GM12872 (cell line): ENCODE data around the gene ITGB2.
A peak's percentile ranks its signal among the peaks of the same experiment; 100 is the strongest.

Source experiments
- CTCF ChIP-seq: IDR thresholded peaks from 3 replicates; pipeline ENCODE4 v1.5.1; 2011; ENCODE audit warnings: low read depth, mild to moderate bottlenecking, low read length, moderate library complexity; ENCODE audit not compliant: insufficient read depth

ITGB2 gene

GRCh38 chr21:44934797-44935532, 14.3 kb upstream of the ITGB2 start:
- TF ChIP-seq CTCF, result no peak

- no peak for TF ChIP-seq CTCF
These were observed 13.6 kb upstream of the ITGB2 start for GRCh38 chr21:44934276-44934675.

GRCh38 chr21:44933918-44934260, 13.2 kb upstream of the ITGB2 start:
- TF ChIP-seq CTCF, result no peak

GRCh38 chr21:44933199-44933917, 12.7 kb upstream of the ITGB2 start:
- TF ChIP-seq CTCF, result no peak

- peak; percentile 62 for TF ChIP-seq CTCF
These were observed 11.9 kb upstream of the ITGB2 start for GRCh38 chr21:44932408-44933181.

GRCh38 chr21:44931501-44932407, 11.1 kb upstream of the ITGB2 start:
- no peak for TF ChIP-seq CTCF
